K562 (cell line): Measurements from ENCODE around the gene BCKDK.

Experiments used
- MAZ ChIP-seq, 2 experiments: fragments of 450-650 bp in 1 of 2; sonication (generic) in 1 of 2; formaldehyde crosslinking; IDR thresholded peaks in 1 of 2; conservative IDR thresholded peaks in 1 of 2; 2 replicates each; pipeline versions ENCODE4 v1.4.0 to v1.5.0; 2020; ENCODE audit warnings: mild to moderate bottlenecking in 1 of 2, missing genetic modification reagents in 1 of 2
- TF ChIP-seq, protein P1 (sequence below): sonication (generic); formaldehyde crosslinking; IDR thresholded peaks from 2 replicates; pipeline ENCODE4 v1.8.0; 2022; ENCODE audit warnings: mild to moderate bottlenecking, low read depth, missing genetic modification reagents
- TF ChIP-seq, protein P2 (sequence below), 3 experiments: IDR thresholded peaks in 2 of 3; conservative IDR thresholded peaks in 1 of 3; 2 replicates each; pipeline ENCODE4 v1.5.1; 2011 to 2012; ENCODE audit warnings: low read length in 3 of 3, mild to moderate bottlenecking in 3 of 3, control low read depth in 2 of 3, improper control_type of control experiment in 1 of 3, inconsistent platforms in 1 of 3, low read depth in 1 of 3, mixed read lengths in 1 of 3, moderate library complexity in 1 of 3; ENCODE audit not compliant: insufficient read depth in 2 of 3

DNA sequence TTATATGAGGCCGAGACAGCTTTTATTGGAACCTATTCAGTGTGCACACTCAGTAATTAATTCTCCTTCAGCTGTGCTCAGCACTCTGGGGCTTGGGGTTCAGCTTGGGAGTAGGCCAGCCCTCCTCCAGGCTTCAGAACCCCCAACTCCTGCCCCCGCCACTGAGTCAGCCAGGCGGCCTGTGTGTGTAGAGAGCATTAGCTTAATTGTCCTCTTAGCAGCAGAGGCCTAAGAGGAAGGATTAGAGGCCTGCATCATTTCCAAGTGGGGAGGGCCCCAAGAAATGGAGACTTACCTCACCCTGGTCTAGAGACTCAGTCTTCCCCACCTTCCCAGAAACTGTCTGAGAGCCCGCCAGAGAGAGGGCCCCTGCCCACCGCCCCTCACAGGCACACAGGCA lies 20.2 kb upstream of the BCKDK start:
- TF ChIP-seq, protein P1, sequence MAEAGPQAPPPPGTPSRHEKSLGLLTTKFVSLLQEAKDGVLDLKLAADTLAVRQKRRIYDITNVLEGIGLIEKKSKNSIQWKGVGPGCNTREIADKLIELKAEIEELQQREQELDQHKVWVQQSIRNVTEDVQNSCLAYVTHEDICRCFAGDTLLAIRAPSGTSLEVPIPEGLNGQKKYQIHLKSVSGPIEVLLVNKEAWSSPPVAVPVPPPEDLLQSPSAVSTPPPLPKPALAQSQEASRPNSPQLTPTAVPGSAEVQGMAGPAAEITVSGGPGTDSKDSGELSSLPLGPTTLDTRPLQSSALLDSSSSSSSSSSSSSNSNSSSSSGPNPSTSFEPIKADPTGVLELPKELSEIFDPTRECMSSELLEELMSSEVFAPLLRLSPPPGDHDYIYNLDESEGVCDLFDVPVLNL (CRISPR knock-in tag): no peak
- no peak for TF ChIP-seq MAZ (CRISPR knock-in tag; conservative IDR thresholded peaks at IDR 0.05 in 1 of 2, IDR thresholded peaks at IDR 0.05 in 1 of 2)
- TF ChIP-seq, protein P2, sequence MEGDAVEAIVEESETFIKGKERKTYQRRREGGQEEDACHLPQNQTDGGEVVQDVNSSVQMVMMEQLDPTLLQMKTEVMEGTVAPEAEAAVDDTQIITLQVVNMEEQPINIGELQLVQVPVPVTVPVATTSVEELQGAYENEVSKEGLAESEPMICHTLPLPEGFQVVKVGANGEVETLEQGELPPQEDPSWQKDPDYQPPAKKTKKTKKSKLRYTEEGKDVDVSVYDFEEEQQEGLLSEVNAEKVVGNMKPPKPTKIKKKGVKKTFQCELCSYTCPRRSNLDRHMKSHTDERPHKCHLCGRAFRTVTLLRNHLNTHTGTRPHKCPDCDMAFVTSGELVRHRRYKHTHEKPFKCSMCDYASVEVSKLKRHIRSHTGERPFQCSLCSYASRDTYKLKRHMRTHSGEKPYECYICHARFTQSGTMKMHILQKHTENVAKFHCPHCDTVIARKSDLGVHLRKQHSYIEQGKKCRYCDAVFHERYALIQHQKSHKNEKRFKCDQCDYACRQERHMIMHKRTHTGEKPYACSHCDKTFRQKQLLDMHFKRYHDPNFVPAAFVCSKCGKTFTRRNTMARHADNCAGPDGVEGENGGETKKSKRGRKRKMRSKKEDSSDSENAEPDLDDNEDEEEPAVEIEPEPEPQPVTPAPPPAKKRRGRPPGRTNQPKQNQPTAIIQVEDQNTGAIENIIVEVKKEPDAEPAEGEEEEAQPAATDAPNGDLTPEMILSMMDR (IDR thresholded peaks at IDR 0.05 in 2 of 3, conservative IDR thresholded peaks at IDR 0.05 in 1 of 3; ENCODE audit: insufficient read depth in 2 of 3, low read depth in 1 of 3, low read length in 3 of 3): no peak
